Caco-2 (cell line): ENCODE data around the gene NUP54. TPM values are rescaled to one million over a fixed set of nuclear protein-coding genes. Genes with fewer than 3 reads are reported as not detected.

ENCODE experiments used
- BruUV-seq: library from RNA; stranded (reverse); fragments of 400-500 nt; replicated peaks from 2 replicates; lab custom pipeline; 2021; lab: Mats Ljungman, UMichigan
- CTCF ChIA-PET: fragments of 300-600 bp; sonication (Branson Sonifier 250); formaldehyde crosslinking; loops from one replicate; lab custom pipeline; 2022; ENCODE audit warnings: antibody characterized with exemption; lab: Charles Lee
- POLR2A ChIA-PET: fragments of 300-600 bp; sonication (Branson Sonifier 250); formaldehyde crosslinking; loops from one replicate; lab custom pipeline; 2022; ENCODE audit warnings: antibody characterized with exemption; lab: Charles Lee
- DNase-seq, 2 experiments: peaks; one replicate each; pipeline versions ENCODE4 v3.0.0 to v3.0.0-alpha.2; 2020 to 2022
- H3K27me3 ChIP-seq: replicated peaks from 2 replicates; pipeline ENCODE4 v1.6.0; 2011; ENCODE audit warnings: low read length; ENCODE audit not compliant: control insufficient read depth, insufficient read depth
- H3K36me3 ChIP-seq: 2 replicates; pipeline ENCODE4 v1.5.1; 2011; ENCODE audit warnings: low read length; ENCODE audit not compliant: control insufficient read depth, insufficient read depth
- H3K4me1 ChIP-seq: fragments of 250-450 bp; sonication (Bioruptor Pico); 2 replicates; pipeline ENCODE4 v1.5.1; 2020; ENCODE audit warnings: mild to moderate bottlenecking
- H3K4me3 ChIP-seq: 2 replicates; pipeline ENCODE4 v1.5.1; 2011; ENCODE audit warnings: low read depth, mild to moderate bottlenecking, control low read depth, low read length
- H3K9me3 ChIP-seq: fragments of 250-450 bp; sonication (Bioruptor Pico); 2 replicates; pipeline ENCODE4 v1.5.1; 2020; ENCODE audit warnings: mild to moderate bottlenecking, moderate library complexity
- H3K27ac Mint-ChIP-seq: one replicate; pipeline ENCODE4 v1.8.0; 2022; ENCODE audit warnings: mixed read lengths; ENCODE audit not compliant: unreplicated experiment
- H3K27me3 Mint-ChIP-seq: one replicate; pipeline ENCODE4 v1.8.0; 2022; ENCODE audit warnings: mixed read lengths; ENCODE audit not compliant: insufficient read depth, unreplicated experiment
- H3K36me3 Mint-ChIP-seq: one replicate; pipeline ENCODE4 v1.8.0; 2022; ENCODE audit warnings: mild to moderate bottlenecking, mixed read lengths; ENCODE audit not compliant: insufficient read depth, unreplicated experiment
- H3K4me1 Mint-ChIP-seq: one replicate; pipeline ENCODE4 v1.8.0; 2022; ENCODE audit warnings: low read depth, mixed read lengths; ENCODE audit not compliant: unreplicated experiment
- H3K4me3 Mint-ChIP-seq: one replicate; pipeline ENCODE4 v1.8.0; 2022; ENCODE audit warnings: mild to moderate bottlenecking, moderate library complexity, mixed read lengths; ENCODE audit not compliant: unreplicated experiment
- H3K9me3 Mint-ChIP-seq: one replicate; pipeline ENCODE4 v1.8.0; 2022; ENCODE audit warnings: mixed read lengths; ENCODE audit not compliant: unreplicated experiment
- CTCF ChIP-seq, 2 experiments: fragments of 200-600 bp in 1 of 2; IDR thresholded peaks; 1 replicate in 1 of 2; 2 replicates in 1 of 2; pipeline versions ENCODE4 v1.5.1 to v1.8.0; 2011 to 2022; ENCODE audit warnings: antibody characterized with exemption in 1 of 2, control low read depth in 1 of 2, inconsistent platforms in 1 of 2, low read depth in 1 of 2, low read length in 1 of 2, mild to moderate bottlenecking in 1 of 2, moderate library complexity in 1 of 2; ENCODE audit not compliant: insufficient read depth in 1 of 2, severe bottlenecking in 1 of 2, unreplicated experiment in 1 of 2
- intact Hi-C: fragments of 100-400 bp; cut with micrococcal nuclease; formaldehyde crosslinking; loops from one replicate; pipeline ENCODE4 v1.10.0; 2022; ENCODE audit not compliant: unreplicated experiment
- total RNA-seq: library from RNA; stranded (reverse); gene quantifications from 2 replicates; pipeline ENCODE4 v1.2.3, GENCODE V29; 2022

NUP54 gene
- total RNA-seq, 1 experiment from 2014 or later: 68.8 TPM

GRCh38 chr4:76195326-76195725 lies 47.1 kb upstream of the NUP54 start:
- no peak overlapping the region for H3K27ac Mint-ChIP-seq
- no peaks in the 10 kb centered on the region for H3K27me3 Mint-ChIP-seq
- Histone ChIP-seq H3K4me3 (no peak overlapping the region), H3K27me3 (no peaks in the 10 kb centered on the region), H3K4me1 (peaks cover 15% of the 10 kb centered on the region), H3K36me3 (peaks cover 9% of the 10 kb centered on the region), H3K9me3 (no peaks in the 10 kb centered on the region)
- intact Hi-C loops: no loop called here
- BruUV-seq: no TSS peak
- DNase-seq: no peak
- no peak for TF ChIP-seq CTCF (IDR thresholded peaks at IDR 0.05; ENCODE audit: insufficient read depth in 1 of 2, low read depth in 1 of 2, low read length in 1 of 2, severe bottlenecking in 1 of 2, unreplicated experiment in 1 of 2)
- ChIA-PET POLR2A (no interaction called here), CTCF (no interaction called here)
- H3K4me3 Mint-ChIP-seq: no peak overlapping the region
- H3K36me3 Mint-ChIP-seq: peaks cover 59% of the 10 kb centered on the region
- no peaks in the 10 kb centered on the region for H3K9me3 Mint-ChIP-seq
- H3K4me1 Mint-ChIP-seq: peaks cover 7% of the 10 kb centered on the region

GRCh38 chr4:76194325-76194724 lies 46.1 kb upstream of the NUP54 start:
- Mint-ChIP-seq H3K27me3 (no peaks in the 10 kb centered on the region), H3K4me3 (no peak overlapping the region), H3K9me3 (no peaks in the 10 kb centered on the region), H3K4me1 (peaks cover 7% of the 10 kb centered on the region), H3K27ac (no peak overlapping the region), H3K36me3 (peaks cover 68% of the 10 kb centered on the region)
- BruUV-seq: TSS peak; percentile 9
- peaks cover 9% of the 10 kb centered on the region for H3K36me3 ChIP-seq
- ChIA-PET POLR2A (no interaction called here), CTCF (no interaction called here)
- peaks cover 5% of the 10 kb centered on the region; the same call in 1 of the 2 replicates for H3K4me1 ChIP-seq
- no peak overlapping the region for H3K4me3 ChIP-seq
- intact Hi-C loops: no loop called here
- no peak for TF ChIP-seq CTCF (IDR thresholded peaks at IDR 0.05; ENCODE audit: insufficient read depth in 1 of 2, low read depth in 1 of 2, low read length in 1 of 2, severe bottlenecking in 1 of 2, unreplicated experiment in 1 of 2)
- no peak for DNase-seq
- H3K9me3 ChIP-seq: no peaks in the 10 kb centered on the region
- H3K27me3 ChIP-seq: no peaks in the 10 kb centered on the region

GRCh38 chr4:76192236-76192635 lies 44.0 kb upstream of the NUP54 start:
- no peaks in the 10 kb centered on the region for H3K27me3 ChIP-seq
- H3K27ac Mint-ChIP-seq: no peak overlapping the region
- ChIA-PET CTCF (no interaction called here), POLR2A (no interaction called here)
- H3K36me3 ChIP-seq: peaks cover 9% of the 10 kb centered on the region
- no peak overlapping the region for H3K4me3 ChIP-seq
- no peaks in the 10 kb centered on the region for H3K9me3 ChIP-seq
- H3K9me3 Mint-ChIP-seq: no peaks in the 10 kb centered on the region
- H3K36me3 Mint-ChIP-seq: peaks cover 54% of the 10 kb centered on the region
- no peaks in the 10 kb centered on the region for H3K27me3 Mint-ChIP-seq
- intact Hi-C loops: no loop called here
- no peak overlapping the region for H3K4me3 Mint-ChIP-seq
- H3K4me1 ChIP-seq: peaks cover 16% of the 10 kb centered on the region; the same call in 1 of the 2 replicates
- no TSS peak for BruUV-seq
- H3K4me1 Mint-ChIP-seq: peaks cover 7% of the 10 kb centered on the region
- no peak for DNase-seq
- TF ChIP-seq CTCF (IDR thresholded peaks at IDR 0.05; ENCODE audit: insufficient read depth in 1 of 2, low read depth in 1 of 2, low read length in 1 of 2, severe bottlenecking in 1 of 2, unreplicated experiment in 1 of 2): no peak
